Keratinocyte (primary cell): Measurements from ENCODE around the gene SLC13A5. TPM values are rescaled to one million over a fixed set of nuclear protein-coding genes. Genes with fewer than 3 reads are reported as not detected.
A peak's percentile ranks its signal among the peaks of the same experiment; 100 is the strongest.
"Not testable (repeated sequence)": the region's sequence is repeated elsewhere in the genome, so short reads cannot be mapped to it uniquely, and the experiment has no call there.

Experiments used
- DNase-seq: peaks from one replicate; pipeline ENCODE4 v3.0.0-alpha.2; 2011; ENCODE audit warnings: low read depth, missing footprints, low spot score
- FAIRE-seq: peaks from 2 replicates; lab custom pipeline; 2011; peaks lifted over from hg19 to GRCh38; lab: Jason Lieb, UNC
- H2AFZ ChIP-seq: 2 replicates; pipeline ENCODE4 v1.6.0; 2012; ENCODE audit warnings: low read length, control low read depth, inconsistent platforms; ENCODE audit not compliant: control insufficient read depth
- H3K27ac ChIP-seq: 2 replicates; pipeline ENCODE4 v1.5.1; 2011; ENCODE audit warnings: low read length; ENCODE audit not compliant: control insufficient read depth, insufficient read depth
- H3K27me3 ChIP-seq: 3 replicates; pipeline ENCODE4 v1.6.0; 2011; ENCODE audit warnings: low read length; ENCODE audit not compliant: control insufficient read depth, insufficient read depth; ENCODE audit errors: extremely low read depth
- H3K36me3 ChIP-seq, 2 experiments: 2 replicates in 1 of 2; 3 replicates in 1 of 2; pipeline ENCODE4 v1.5.1; 2011; ENCODE audit warnings: low read length in 2 of 2, mild to moderate bottlenecking in 1 of 2; ENCODE audit not compliant: control insufficient read depth in 2 of 2, insufficient read depth in 2 of 2; ENCODE audit errors: extremely low read depth in 1 of 2
- H3K4me1 ChIP-seq: 3 replicates; pipeline ENCODE4 v1.5.1; 2011; ENCODE audit warnings: low read length; ENCODE audit not compliant: control insufficient read depth, insufficient read depth; ENCODE audit errors: extremely low read depth
- H3K4me2 ChIP-seq: 3 replicates; pipeline ENCODE4 v1.6.0; 2011; ENCODE audit warnings: low read depth, low read length; ENCODE audit not compliant: control insufficient read depth, insufficient read depth; ENCODE audit errors: extremely low read depth
- H3K4me3 ChIP-seq, 3 experiments: fragments of 200-600 bp in 1 of 3; sonication (generic) in 1 of 3; 2 replicates in 2 of 3; 3 replicates in 1 of 3; pipeline ENCODE4 v1.5.1; 2011 to 2016; ENCODE audit warnings: low read length in 3 of 3, mild to moderate bottlenecking in 3 of 3, control low read depth in 2 of 3, inconsistent platforms in 1 of 3, low read depth in 1 of 3, mixed read lengths in 1 of 3, mixed run types in 1 of 3, moderate library complexity in 1 of 3; ENCODE audit not compliant: control insufficient read depth in 2 of 3, insufficient read depth in 2 of 3; ENCODE audit errors: extremely low read depth in 1 of 3
- H3K79me2 ChIP-seq: 2 replicates; pipeline ENCODE4 v1.6.0; 2012; ENCODE audit warnings: low read length; ENCODE audit not compliant: control insufficient read depth, insufficient read depth
- H3K9ac ChIP-seq: 3 replicates; pipeline ENCODE4 v1.6.0; 2011; ENCODE audit warnings: low read length; ENCODE audit not compliant: control insufficient read depth, insufficient read depth; ENCODE audit errors: extremely low read depth
- H3K9me1 ChIP-seq: 3 replicates; pipeline ENCODE4 v1.6.0; 2011; ENCODE audit warnings: low read length; ENCODE audit not compliant: control insufficient read depth, insufficient read depth; ENCODE audit errors: extremely low read depth
- H3K9me3 ChIP-seq: 2 replicates; pipeline ENCODE4 v1.5.1; 2012; ENCODE audit warnings: low read depth, low read length; ENCODE audit not compliant: control insufficient read depth
- H4K20me1 ChIP-seq: 3 replicates; pipeline ENCODE4 v1.6.0; 2011; ENCODE audit warnings: low read length; ENCODE audit not compliant: control insufficient read depth, insufficient read depth; ENCODE audit errors: extremely low read depth
- EZH2 ChIP-seq: IDR thresholded peaks from one replicate; pipeline ENCODE4 v1.6.1; 2012; ENCODE audit warnings: inconsistent platforms, mild to moderate bottlenecking, low read length, moderate library complexity
- dilution Hi-C: fragments of 300-500 bp; cut with MboI; formaldehyde crosslinking; loops from one replicate; pipeline ENCODE4 v1.7.0; 2020; ENCODE audit warnings: low sequenced_read_pairs; ENCODE audit not compliant: extremely low pct_ligation_motif_present
- polyA plus RNA-seq, 5 experiments: library from polyadenylated mRNA; depleted of rRNA in 3 of 5; stranded (reverse) in 3 of 5; stranded (forward) in 1 of 5; unstranded in 1 of 5; fragments of >200 nt; gene quantifications; 1 replicate in 1 of 5; 2 replicates in 3 of 5; 3 replicates in 1 of 5; pipeline versions ENCODE4 v1.2.1 to v1.2.3, GENCODE V29; 2011 to 2012; ENCODE audit warnings: missing spikeins in 2 of 5, low read depth in 1 of 5, low replicate concordance in 1 of 5
- TF ChIP-seq, protein P1 (sequence below), 3 experiments: IDR thresholded peaks in 1 of 3; conservative IDR thresholded peaks in 1 of 3; optimal IDR thresholded peaks in 1 of 3; 2 replicates in 2 of 3; 3 replicates in 1 of 3; pipeline versions ENCODE3 to v1.5.1; 2011; ENCODE audit warnings: low read length in 3 of 3, mild to moderate bottlenecking in 3 of 3, moderate library complexity in 2 of 3, control low read depth in 1 of 3, inconsistent platforms in 1 of 3; ENCODE audit not compliant: insufficient read depth in 2 of 3; ENCODE audit errors: extremely low read depth in 1 of 3

SLC13A5 gene
- polyA plus RNA-seq, 1 donor (not counting 4 experiments of a cell fraction or from before 2014, with no cell fraction given): 0.14 TPM

DNA sequence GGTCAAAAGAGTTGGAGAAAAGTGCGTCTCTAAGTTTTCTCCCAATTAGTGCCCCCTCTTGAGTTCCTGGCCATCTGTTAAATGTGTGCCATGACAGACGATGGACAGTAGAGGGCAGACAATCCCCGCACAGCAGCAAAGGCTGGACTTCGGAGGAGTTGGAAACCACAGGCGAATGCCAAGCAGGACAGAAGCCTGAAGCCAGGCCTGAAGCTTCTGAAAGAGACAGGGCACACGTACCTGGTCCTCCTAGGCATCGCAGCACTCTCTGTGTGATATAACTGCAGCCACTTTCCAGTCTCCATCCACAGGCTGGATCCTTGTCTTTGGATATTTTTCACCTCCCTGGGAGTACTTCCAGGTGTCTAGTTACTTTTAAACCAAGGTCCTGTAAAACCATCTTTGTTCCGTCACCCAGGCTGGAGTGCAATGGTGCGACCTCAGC is 47.1 kb downstream of the SLC13A5 start:
- Histone ChIP-seq H3K4me2 (peak overlapping the region; percentile 63), H3K4me1 (peaks cover 35% of the 10 kb centered on the region), H3K27me3 (no peaks in the 10 kb centered on the region), H4K20me1 (no peaks in the 10 kb centered on the region), H2AFZ (peak overlapping the region; percentile 52), H3K36me3 (no peaks in the 10 kb centered on the region), H3K9ac (peak overlapping the region; percentile 42), H3K9me3 (no peaks in the 10 kb centered on the region), H3K4me3 (no peak overlapping the region), H3K9me1 (no peaks in the 10 kb centered on the region), H3K79me2 (no peaks in the 10 kb centered on the region), H3K27ac (peak overlapping the region; percentile 74)
- TF ChIP-seq, protein P1, sequence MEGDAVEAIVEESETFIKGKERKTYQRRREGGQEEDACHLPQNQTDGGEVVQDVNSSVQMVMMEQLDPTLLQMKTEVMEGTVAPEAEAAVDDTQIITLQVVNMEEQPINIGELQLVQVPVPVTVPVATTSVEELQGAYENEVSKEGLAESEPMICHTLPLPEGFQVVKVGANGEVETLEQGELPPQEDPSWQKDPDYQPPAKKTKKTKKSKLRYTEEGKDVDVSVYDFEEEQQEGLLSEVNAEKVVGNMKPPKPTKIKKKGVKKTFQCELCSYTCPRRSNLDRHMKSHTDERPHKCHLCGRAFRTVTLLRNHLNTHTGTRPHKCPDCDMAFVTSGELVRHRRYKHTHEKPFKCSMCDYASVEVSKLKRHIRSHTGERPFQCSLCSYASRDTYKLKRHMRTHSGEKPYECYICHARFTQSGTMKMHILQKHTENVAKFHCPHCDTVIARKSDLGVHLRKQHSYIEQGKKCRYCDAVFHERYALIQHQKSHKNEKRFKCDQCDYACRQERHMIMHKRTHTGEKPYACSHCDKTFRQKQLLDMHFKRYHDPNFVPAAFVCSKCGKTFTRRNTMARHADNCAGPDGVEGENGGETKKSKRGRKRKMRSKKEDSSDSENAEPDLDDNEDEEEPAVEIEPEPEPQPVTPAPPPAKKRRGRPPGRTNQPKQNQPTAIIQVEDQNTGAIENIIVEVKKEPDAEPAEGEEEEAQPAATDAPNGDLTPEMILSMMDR (optimal IDR thresholded peaks at IDR 0.05 in 1 of 3, IDR thresholded peaks at IDR 0.05 in 1 of 3, conservative IDR thresholded peaks at IDR 0.05 in 1 of 3; ENCODE audit: extremely low read depth in 1 of 3, insufficient read depth in 2 of 3, low read length in 3 of 3): peak; percentile 89 to 97 (median 96)
- no peak for TF ChIP-seq EZH2
- dilution Hi-C loops: no loop called here
- FAIRE-seq: no peak
- no peak for DNase-seq

DNA sequence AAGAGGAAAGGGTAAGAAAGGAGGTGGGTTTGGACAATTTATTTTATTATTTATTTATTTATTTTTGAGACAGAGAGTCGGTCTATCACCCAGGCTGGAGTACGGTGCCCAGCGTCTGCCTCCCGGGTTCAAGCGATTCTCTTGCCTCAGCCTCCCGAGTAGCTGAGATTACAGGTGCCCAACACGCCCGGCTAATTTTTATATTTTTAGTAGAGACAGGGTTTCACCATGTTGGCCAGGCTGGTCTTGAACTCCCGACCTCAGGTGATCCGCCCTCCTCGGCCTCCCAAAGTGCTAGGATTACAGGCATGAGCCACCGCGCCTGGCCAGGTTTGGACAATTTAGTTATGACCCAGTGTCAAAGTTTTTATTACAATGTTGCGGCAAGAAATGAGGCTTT is 50.0 kb downstream of the SLC13A5 start:
- H3K79me2 ChIP-seq, H3K27me3 ChIP-seq, dilution Hi-C loops, H3K4me2 ChIP-seq, H3K9me1 ChIP-seq, H3K4me3 ChIP-seq, H3K36me3 ChIP-seq, H3K9me3 ChIP-seq, H3K27ac ChIP-seq, H4K20me1 ChIP-seq, FAIRE-seq, H2AFZ ChIP-seq, DNase-seq, H3K9ac ChIP-seq: not testable (repeated sequence)
- H3K4me1 ChIP-seq: peaks cover 12% of the 10 kb centered on the region

GRCh38 chr17:6661464-6661848 is 51.7 kb downstream of the SLC13A5 start:
- Histone ChIP-seq H4K20me1 (no peaks in the 10 kb centered on the region), H3K9ac (no peak overlapping the region), H3K4me3 (no peak overlapping the region), H3K9me3 (no peaks in the 10 kb centered on the region), H3K36me3 (no peaks in the 10 kb centered on the region), H3K27ac (no peak overlapping the region), H3K27me3 (no peaks in the 10 kb centered on the region), H3K79me2 (no peaks in the 10 kb centered on the region), H2AFZ (no peak overlapping the region), H3K4me2 (no peak overlapping the region), H3K9me1 (no peaks in the 10 kb centered on the region), H3K4me1 (peaks cover 11% of the 10 kb centered on the region)
- DNase-seq: no peak
- dilution Hi-C loops: no loop called here
- no peak for FAIRE-seq
- TF ChIP-seq EZH2: no peak
- TF ChIP-seq, protein P1 (optimal IDR thresholded peaks at IDR 0.05 in 1 of 3, IDR thresholded peaks at IDR 0.05 in 1 of 3, conservative IDR thresholded peaks at IDR 0.05 in 1 of 3; ENCODE audit: extremely low read depth in 1 of 3, insufficient read depth in 2 of 3, low read length in 3 of 3): no peak
